Kidney epithelial cell (primary cell): Measurements from ENCODE around the gene UBIAD1. TPM values are rescaled to one million over a fixed set of nuclear protein-coding genes. Genes with fewer than 3 reads are reported as not detected.
"Not testable (repeated sequence)": the region's sequence is repeated elsewhere in the genome, so short reads cannot be mapped to it uniquely, and the experiment has no call there.

Experiments used
- DNase-seq: peaks from one replicate; pipeline ENCODE4 v3.0.0-alpha.2; 2010; ENCODE audit warnings: low read depth
- H3K27me3 ChIP-seq: 2 replicates; pipeline ENCODE4 v1.6.0; 2011; ENCODE audit warnings: low read length; ENCODE audit not compliant: control insufficient read depth, insufficient read depth
- H3K36me3 ChIP-seq: 2 replicates; pipeline ENCODE4 v1.5.1; 2011; ENCODE audit warnings: low read length; ENCODE audit not compliant: control insufficient read depth, insufficient read depth
- H3K4me3 ChIP-seq: 2 replicates; pipeline ENCODE4 v1.5.1; 2011; ENCODE audit warnings: low read depth, mild to moderate bottlenecking, control low read depth, low read length
- CTCF ChIP-seq: IDR thresholded peaks from 2 replicates; pipeline ENCODE4 v1.5.1; 2011; ENCODE audit warnings: mild to moderate bottlenecking, moderate library complexity, low read length, control low read depth, inconsistent platforms; ENCODE audit not compliant: insufficient read depth, poor library complexity, severe bottlenecking
- total RNA-seq: library from RNA; depleted of rRNA; stranded (reverse); fragments of >200 nt; gene quantifications from 2 replicates; pipeline ENCODE4 v1.2.3, GENCODE V29; 2015

Gene UBIAD1
- total RNA-seq, 1 donor from 2014 or later = 10.9 TPM

DNA sequence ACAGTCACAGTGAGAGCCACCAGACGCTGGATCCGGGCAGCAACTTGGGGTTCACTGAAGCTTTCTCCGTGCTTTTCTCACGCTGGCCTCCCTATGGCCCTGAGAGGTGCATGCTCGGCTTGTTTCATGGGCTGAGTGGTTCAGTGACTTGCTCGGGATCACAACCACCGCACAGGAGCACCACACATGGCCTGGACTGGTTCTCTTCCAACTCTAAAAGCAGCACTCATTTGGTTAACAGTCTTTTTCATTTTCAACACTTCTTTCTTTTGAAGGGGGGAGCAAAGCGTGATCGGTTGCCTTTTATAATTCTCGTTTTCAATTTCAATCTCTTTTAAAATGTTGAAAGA, 26.2 kb downstream of the UBIAD1 start:
- Histone ChIP-seq H3K36me3 (no peaks in the 10 kb centered on the region), H3K27me3 (no peaks in the 10 kb centered on the region), H3K4me3 (no peak overlapping the region)
- no peak for TF ChIP-seq CTCF
- DNase-seq = no peak

DNA sequence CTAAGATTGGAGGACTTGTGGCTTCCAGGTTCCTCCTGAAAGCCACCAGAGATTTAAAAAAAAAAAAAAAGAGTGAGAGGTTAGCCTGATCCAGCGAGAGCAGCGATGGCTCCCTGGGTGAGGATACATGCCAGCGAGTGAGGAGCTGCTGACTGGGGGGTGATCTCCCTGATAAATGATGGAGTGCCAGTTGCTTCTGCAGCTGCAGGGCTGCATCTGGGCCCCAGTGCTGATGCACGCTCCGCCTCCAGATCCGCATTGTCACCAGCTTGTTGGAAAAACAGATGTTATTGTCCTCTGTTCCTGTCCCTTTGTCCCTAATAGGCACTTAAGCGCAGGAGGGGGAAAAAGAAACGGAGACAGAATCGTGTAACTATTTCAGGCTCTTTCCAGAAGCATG, 28.6 kb downstream of the UBIAD1 start:
- H3K36me3 ChIP-seq = no peaks in the 10 kb centered on the region
- DNase-seq = no peak
- no peak overlapping the region for H3K4me3 ChIP-seq
- H3K27me3 ChIP-seq = no peaks in the 10 kb centered on the region
- TF ChIP-seq CTCF = no peak

GRCh38 chr1:11302366-11302765, 29.4 kb downstream of the UBIAD1 start:
- no peak for TF ChIP-seq CTCF
- H3K4me3 ChIP-seq = no peak overlapping the region
- H3K27me3 ChIP-seq = no peaks in the 10 kb centered on the region
- DNase-seq = no peak
- no peaks in the 10 kb centered on the region for H3K36me3 ChIP-seq

GRCh38 chr1:11305516-11305915, 32.5 kb downstream of the UBIAD1 start:
- H3K36me3 ChIP-seq, H3K27me3 ChIP-seq, H3K4me3 ChIP-seq, DNase-seq: not testable (repeated sequence)

GRCh38 chr1:11307852-11308251, 34.9 kb downstream of the UBIAD1 start:
- no peak for DNase-seq
- no peak for TF ChIP-seq CTCF

DNA sequence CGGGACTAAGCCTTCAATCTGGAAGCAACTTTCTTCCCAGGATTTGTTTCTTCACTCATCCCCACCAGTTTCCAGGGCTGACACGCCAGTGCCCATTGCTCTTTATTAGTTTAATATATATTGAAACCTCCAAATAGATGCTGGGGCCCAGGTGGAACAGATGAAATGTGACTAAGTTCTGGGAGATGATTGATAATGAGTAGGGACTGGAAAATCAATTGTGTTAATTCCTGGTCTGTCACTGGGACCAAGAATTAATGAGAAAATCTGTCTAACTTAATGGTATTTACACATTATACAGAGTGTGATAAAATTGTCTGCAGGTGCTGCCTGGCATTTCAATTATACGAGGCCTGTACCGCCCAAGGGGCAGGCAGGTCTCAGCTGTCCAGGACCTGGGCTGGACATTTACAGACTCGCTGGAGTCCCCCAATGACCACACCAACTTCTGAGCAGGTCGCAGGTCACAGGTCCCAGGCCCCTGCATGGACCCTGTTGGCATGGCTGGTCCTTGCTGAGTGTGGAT, 35.8 kb downstream of the UBIAD1 start:
- no peak for DNase-seq
- no peak overlapping the region for H3K4me3 ChIP-seq
- TF ChIP-seq CTCF = no peak
- no peaks in the 10 kb centered on the region for H3K36me3 ChIP-seq
- peaks cover 20% of the 10 kb centered on the region for H3K27me3 ChIP-seq

More at GRCh38 chr1:11307852-11308251, 34.9 kb downstream of the UBIAD1 start:
- H3K36me3 ChIP-seq = no peaks in the 10 kb centered on the region
- H3K4me3 ChIP-seq = no peak overlapping the region
- H3K27me3 ChIP-seq = peaks cover 16% of the 10 kb centered on the region
